IMR-90 (cell line): ENCODE measurements around the gene USP6NL. TPM values are rescaled to one million over a fixed set of nuclear protein-coding genes. Genes with fewer than 3 reads are reported as not detected.

Experiments used
- ATAC-seq: fragments of 200-7000 bp; cut with Tn5 transposase; 2 replicates; pipeline ENCODE4 v1.9.1; 2020; ENCODE audit warnings: low read depth, mild to moderate bottlenecking, moderate library complexity
- BruUV-seq: library from RNA; stranded (reverse); fragments of 400-500 nt; replicated peaks from 2 replicates; lab custom pipeline; 2021; lab: Mats Ljungman, UMichigan
- CTCF ChIA-PET: fragments of 300-600 bp; formaldehyde crosslinking; extraction: SDS; loops from one replicate; lab custom pipeline; 2021; ENCODE audit warnings: antibody characterized with exemption; lab: Yijun Ruan, JAX
- POLR2A ChIA-PET: fragments of 300-600 bp; sonication (Branson Sonifier 250); formaldehyde crosslinking; loops from one replicate; lab custom pipeline; 2022; ENCODE audit warnings: antibody characterized with exemption; ENCODE audit not compliant: unreplicated experiment; lab: Charles Lee
- DNase-seq: peaks from one replicate; pipeline ENCODE4 v3.0.0; 2013
- H2AFZ ChIP-seq: replicated peaks from 2 replicates; pipeline ENCODE3; 2013; ENCODE audit warnings: low read length, mild to moderate bottlenecking; ENCODE audit not compliant: poor library complexity
- H2AK5ac ChIP-seq: 2 replicates; pipeline ENCODE4 v1.6.1; 2013; ENCODE audit warnings: low read depth, low read length, inconsistent platforms
- H2AK9ac ChIP-seq: replicated peaks from 2 replicates; pipeline ENCODE3; 2013; ENCODE audit warnings: mild to moderate bottlenecking, low read depth, low read length, moderate library complexity; ENCODE audit not compliant: poor library complexity
- H2BK120ac ChIP-seq: 2 replicates; pipeline ENCODE4 v1.6.1; 2013; ENCODE audit warnings: low read depth, low read length, inconsistent platforms
- H2BK15ac ChIP-seq: 3 replicates; pipeline ENCODE4 v1.6.1; 2013; ENCODE audit warnings: low read depth, low read length, inconsistent platforms
- H2BK20ac ChIP-seq: 2 replicates; pipeline ENCODE4 v1.6.1; 2013; ENCODE audit warnings: low read depth, mild to moderate bottlenecking, inconsistent platforms, low read length, moderate library complexity
- H2BK5ac ChIP-seq: 2 replicates; pipeline ENCODE4 v1.6.1; 2013; ENCODE audit warnings: mild to moderate bottlenecking, low read depth, low read length, inconsistent platforms; ENCODE audit not compliant: poor library complexity, severe bottlenecking
- H3K14ac ChIP-seq: replicated peaks from 2 replicates; pipeline ENCODE4 v1.6.1; 2013; ENCODE audit warnings: low read depth, low read length, inconsistent platforms
- H3K18ac ChIP-seq: 2 replicates; pipeline ENCODE4 v1.6.1; 2013; ENCODE audit warnings: low read depth, low read length, control low read depth
- H3K23ac ChIP-seq: 2 replicates; pipeline ENCODE4 v1.6.1; 2013; ENCODE audit warnings: low read depth, low read length, inconsistent platforms
- H3K27ac ChIP-seq: 2 replicates; pipeline ENCODE4 v1.5.1; 2013; ENCODE audit warnings: mild to moderate bottlenecking, control low read depth, low read length; ENCODE audit not compliant: insufficient read depth
- H3K27me3 ChIP-seq: 2 replicates; pipeline ENCODE4 v1.6.1; 2013; ENCODE audit warnings: low read length; ENCODE audit not compliant: control insufficient read depth, insufficient read depth
- H3K36me3 ChIP-seq: 2 replicates; pipeline ENCODE4 v1.6.1; 2013; ENCODE audit warnings: low read length, mixed read lengths; ENCODE audit not compliant: control insufficient read depth, insufficient read depth
- H3K4ac ChIP-seq: 2 replicates; pipeline ENCODE4 v1.6.1; 2013; ENCODE audit warnings: low read depth, low read length, inconsistent platforms
- H3K4me1 ChIP-seq: 2 replicates; pipeline ENCODE4 v1.6.1; 2013; ENCODE audit warnings: low read length, mixed read lengths; ENCODE audit not compliant: control insufficient read depth, insufficient read depth
- H3K4me2 ChIP-seq: 2 replicates; pipeline ENCODE4 v1.6.1; 2013; ENCODE audit warnings: low read depth, mild to moderate bottlenecking, control low read depth, low read length, moderate library complexity
- H3K4me3 ChIP-seq: 2 replicates; pipeline ENCODE4 v1.5.1; 2013; ENCODE audit warnings: low read depth, mild to moderate bottlenecking, control low read depth, low read length, moderate library complexity; ENCODE audit not compliant: insufficient read depth
- H3K56ac ChIP-seq: 2 replicates; pipeline ENCODE4 v1.6.1; 2013; ENCODE audit warnings: low read length, inconsistent platforms; ENCODE audit not compliant: insufficient read depth; ENCODE audit errors: extremely low read depth
- H3K79me1 ChIP-seq, 2 experiments: 2 replicates each; pipeline ENCODE4 v1.6.1; 2013; ENCODE audit warnings: low read length in 2 of 2, inconsistent platforms in 1 of 2, low read depth in 1 of 2
- H3K9ac ChIP-seq: 2 replicates; pipeline ENCODE4 v1.6.1; 2013; ENCODE audit warnings: low read depth, low read length, control low read depth
- H3K9me1 ChIP-seq: 2 replicates; pipeline ENCODE4 v1.6.1; 2013; ENCODE audit warnings: low read length, inconsistent platforms; ENCODE audit not compliant: insufficient read depth
- H3K9me3 ChIP-seq: 2 replicates; pipeline ENCODE4 v1.6.1; 2013; ENCODE audit warnings: low read length; ENCODE audit not compliant: control insufficient read depth, insufficient read depth
- H4K20me1 ChIP-seq: 2 replicates; pipeline ENCODE4 v1.6.1; 2013; ENCODE audit warnings: low read length, inconsistent platforms; ENCODE audit not compliant: insufficient read depth
- H4K5ac ChIP-seq: 2 replicates; pipeline ENCODE4 v1.6.1; 2013; ENCODE audit warnings: mild to moderate bottlenecking, low read depth, low read length, control low read depth
- H4K8ac ChIP-seq, 2 experiments: 2 replicates each; pipeline ENCODE4 v1.6.1; 2013; ENCODE audit warnings: low read depth in 2 of 2, low read length in 2 of 2, control low read depth in 1 of 2, inconsistent platforms in 1 of 2
- H4K91ac ChIP-seq: 2 replicates; pipeline ENCODE4 v1.6.1; 2013; ENCODE audit warnings: low read depth, low read length, inconsistent platforms; ENCODE audit not compliant: insufficient read depth
- BHLHE40 ChIP-seq: fragments of 150-350 bp; IDR thresholded peaks from 2 replicates; pipeline ENCODE4 v1.6.1; 2016; ENCODE audit warnings: mild to moderate bottlenecking, low read depth, low read length
- CEBPB ChIP-seq: IDR thresholded peaks from 2 replicates; pipeline ENCODE4 v1.6.1; 2012; ENCODE audit warnings: low read depth, low read length, improper control_type of control experiment
- CHD1 ChIP-seq: IDR thresholded peaks from 2 replicates; pipeline ENCODE4 v1.6.1; 2012; ENCODE audit warnings: low read depth, low read length, improper control_type of control experiment
- FOS ChIP-seq: fragments of 150-350 bp; IDR thresholded peaks from 2 replicates; pipeline ENCODE4 v1.6.1; 2016; ENCODE audit warnings: low read depth, low read length
- MAZ ChIP-seq: IDR thresholded peaks from 2 replicates; pipeline ENCODE4 v1.6.1; 2012; ENCODE audit warnings: low read depth, mild to moderate bottlenecking, low read length, improper control_type of control experiment, moderate library complexity, borderline replicate concordance
- MXI1 ChIP-seq: IDR thresholded peaks from 2 replicates; pipeline ENCODE4 v1.6.1; 2012; ENCODE audit warnings: low read depth, mild to moderate bottlenecking, low read length, moderate library complexity, borderline replicate concordance
- NFE2L2 ChIP-seq: fragments of 150-350 bp; IDR thresholded peaks from 2 replicates; pipeline ENCODE4 v1.6.1; 2016; ENCODE audit warnings: low read depth, mild to moderate bottlenecking, low read length
- POLR2A ChIP-seq: IDR thresholded peaks from 2 replicates; pipeline ENCODE4 v1.6.1; 2012; ENCODE audit warnings: mild to moderate bottlenecking, low read depth, low read length
- RAD21 ChIP-seq: IDR thresholded peaks from 2 replicates; pipeline ENCODE4 v1.6.1; 2012; ENCODE audit warnings: low read length, improper control_type of control experiment
- RCOR1 ChIP-seq: IDR thresholded peaks from 2 replicates; pipeline ENCODE4 v1.6.1; 2012; ENCODE audit warnings: mild to moderate bottlenecking, low read length, improper control_type of control experiment; ENCODE audit not compliant: insufficient replicate concordance
- RFX5 ChIP-seq: IDR thresholded peaks from 2 replicates; pipeline ENCODE4 v1.8.0; 2012; ENCODE audit warnings: low read depth, mild to moderate bottlenecking, low read length, moderate library complexity
- SMC3 ChIP-seq: fragments of 150-350 bp; IDR thresholded peaks from 2 replicates; pipeline ENCODE4 v1.6.1; 2016; ENCODE audit warnings: low read depth, mild to moderate bottlenecking, antibody characterized with exemption, low read length, moderate library complexity
- WGBS, 2 experiments: methylation state at CpG; one replicate each; pipeline versions ENCODE4 v1.1.5 to v1.1.7; 2013; ENCODE audit warnings: missing lambda C conversion rate in 2 of 2; ENCODE audit not compliant: insufficient read length in 1 of 2; ENCODE audit errors: extremely low coverage in 2 of 2; 5-methylcytosine and 5-hydroxymethylcytosine counted together
- dilution Hi-C: fragments of 300-500 bp; cut with HindIII; formaldehyde crosslinking; loops from one replicate; pipeline ENCODE4 v1.14.3; 2018; ENCODE audit warnings: low sequenced_read_pairs; ENCODE audit not compliant: unreplicated experiment
- in situ Hi-C: fragments of 300-500 bp; cut with MboI; formaldehyde crosslinking; loops from 3 replicates; pipeline ENCODE4 v1.14.3; 2019; ENCODE audit warnings: low sequenced_read_pairs, inconsistent platforms, mixed read lengths
- intact Hi-C: fragments of 100-400 bp; cut with micrococcal nuclease; formaldehyde crosslinking; loops from 2 replicates; pipeline ENCODE4 v1.10.0; 2022
- polyA plus RNA-seq, 3 experiments: library from polyadenylated mRNA; depleted of rRNA; stranded (reverse); fragments of >200 nt; gene quantifications; 2 replicates each; pipeline ENCODE4 v1.2.3, GENCODE V29; 2012; ENCODE audit warnings: low replicate concordance in 1 of 3
- total RNA-seq: library from RNA; depleted of rRNA; stranded (reverse); fragments of >200 nt; gene quantifications from 2 replicates; pipeline ENCODE4 v1.2.3, GENCODE V29; 2012
- TF ChIP-seq, protein P1 (sequence below): conservative IDR thresholded peaks from 2 replicates; pipeline ENCODE4 v1.5.1; 2012; ENCODE audit warnings: mild to moderate bottlenecking, low read depth, low read length, improper control_type of control experiment
- TF ChIP-seq, protein P2 (sequence below): fragments of 150-350 bp; IDR thresholded peaks from 2 replicates; pipeline ENCODE4 v1.6.1; 2016; ENCODE audit warnings: low read depth, mild to moderate bottlenecking, low read length, moderate library complexity, borderline replicate concordance
- TF ChIP-seq, protein P3 (sequence below): fragments of 150-350 bp; IDR thresholded peaks from 2 replicates; pipeline ENCODE4 v1.6.1; 2017; ENCODE audit warnings: mild to moderate bottlenecking, antibody characterized with exemption, low read length, low read depth

The USP6NL gene
- total and polyA plus RNA-seq, 2 of the 4 experiments (the other 2 are of a cell fraction): 7.8 to 9.1 TPM

DNA sequence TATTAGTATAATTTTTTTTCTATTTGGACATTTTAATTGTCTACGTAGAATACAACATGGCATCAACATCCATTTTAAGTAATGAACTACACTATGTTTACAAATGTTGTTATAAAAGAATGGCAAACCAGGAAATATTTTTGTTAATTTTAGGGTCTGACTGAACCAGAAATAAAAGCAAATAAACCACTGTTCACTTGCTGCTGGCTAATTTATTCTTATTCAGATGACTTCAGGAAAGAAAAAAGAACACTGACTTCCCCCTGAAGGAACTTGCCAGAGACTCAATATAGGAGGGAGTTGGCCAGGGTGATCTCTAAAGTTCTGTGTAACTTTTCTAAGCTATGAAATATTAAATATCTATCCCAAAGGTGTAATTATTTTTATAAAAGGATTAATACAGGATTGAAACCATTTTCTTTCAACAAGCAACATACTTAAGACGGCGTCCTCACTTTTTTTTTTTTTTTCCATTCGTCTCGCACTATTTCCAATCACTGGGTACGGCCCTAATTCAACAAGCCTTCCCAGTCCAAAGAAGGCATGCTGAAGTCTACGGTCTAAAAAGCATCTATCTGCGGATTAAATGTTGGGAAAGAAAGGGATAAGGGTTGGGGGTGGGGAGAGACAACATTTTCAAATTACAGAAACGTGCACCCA is 1.2 kb downstream of the USP6NL start:
- Histone ChIP-seq H2AK5ac (no peak overlapping the region), H2AK9ac (peak overlapping the region; percentile 38), H3K4me1 (peaks cover 4% of the 10 kb centered on the region), H3K9ac (peak overlapping the region; percentile 79), H3K18ac (no peak overlapping the region), H4K20me1 (peaks cover 7% of the 10 kb centered on the region; the same call in 1 of the 2 replicates), H3K9me1 (no peaks in the 10 kb centered on the region), H3K14ac (peak overlapping the region; percentile 92; the same call in 1 of the 2 replicates), H3K79me1 (peaks cover 17 to 30% of the 10 kb centered on the region in 2 experiments), H2BK120ac (no peak overlapping the region), H3K27me3 (no peaks in the 10 kb centered on the region), H3K4ac (peak overlapping the region; percentile 38), H4K8ac (no peak overlapping the region), H2AFZ (peak overlapping the region; percentile 97), H3K9me3 (no peaks in the 10 kb centered on the region), H4K91ac (no peak overlapping the region), H4K5ac (no peak overlapping the region), H3K23ac (peak overlapping the region; percentile 94), H2BK5ac (no peak overlapping the region), H3K4me3 (peak overlapping the region; percentile 87), H2BK15ac (no peak overlapping the region), H2BK20ac (no peak overlapping the region), H3K4me2 (peak overlapping the region; percentile 95), H3K56ac (peak overlapping the region; percentile 66; the same call in 1 of the 2 replicates), H3K27ac (no peak overlapping the region; the same call in 1 of the 2 replicates), H3K36me3 (no peaks in the 10 kb centered on the region)
- DNase-seq (no peak), ATAC-seq (no peak)
- intact Hi-C loops: loop anchor here (5.0 kb wide), 2 partner anchors 93 to 117 kb away; no protein-coding TSS in a partner anchor
- in situ Hi-C loops: no loop called here
- ChIA-PET CTCF (no interaction called here), POLR2A (no interaction called here)
- no TSS peak for BruUV-seq
- 0% methylated on average over 1 of the region's 9 CpGs; no CpG with 5 or more reads in 1 of the 2 experiments for WGBS, 2 experiments
- dilution Hi-C loops: no loop called here
- no peak for TF ChIP-seq RFX5
- no peak for TF ChIP-seq CEBPB
- no peak for TF ChIP-seq MAZ
- no peak for TF ChIP-seq RAD21
- no peak for TF ChIP-seq SMC3
- TF ChIP-seq, protein P1, sequence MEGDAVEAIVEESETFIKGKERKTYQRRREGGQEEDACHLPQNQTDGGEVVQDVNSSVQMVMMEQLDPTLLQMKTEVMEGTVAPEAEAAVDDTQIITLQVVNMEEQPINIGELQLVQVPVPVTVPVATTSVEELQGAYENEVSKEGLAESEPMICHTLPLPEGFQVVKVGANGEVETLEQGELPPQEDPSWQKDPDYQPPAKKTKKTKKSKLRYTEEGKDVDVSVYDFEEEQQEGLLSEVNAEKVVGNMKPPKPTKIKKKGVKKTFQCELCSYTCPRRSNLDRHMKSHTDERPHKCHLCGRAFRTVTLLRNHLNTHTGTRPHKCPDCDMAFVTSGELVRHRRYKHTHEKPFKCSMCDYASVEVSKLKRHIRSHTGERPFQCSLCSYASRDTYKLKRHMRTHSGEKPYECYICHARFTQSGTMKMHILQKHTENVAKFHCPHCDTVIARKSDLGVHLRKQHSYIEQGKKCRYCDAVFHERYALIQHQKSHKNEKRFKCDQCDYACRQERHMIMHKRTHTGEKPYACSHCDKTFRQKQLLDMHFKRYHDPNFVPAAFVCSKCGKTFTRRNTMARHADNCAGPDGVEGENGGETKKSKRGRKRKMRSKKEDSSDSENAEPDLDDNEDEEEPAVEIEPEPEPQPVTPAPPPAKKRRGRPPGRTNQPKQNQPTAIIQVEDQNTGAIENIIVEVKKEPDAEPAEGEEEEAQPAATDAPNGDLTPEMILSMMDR: no peak
- TF ChIP-seq, protein P2, sequence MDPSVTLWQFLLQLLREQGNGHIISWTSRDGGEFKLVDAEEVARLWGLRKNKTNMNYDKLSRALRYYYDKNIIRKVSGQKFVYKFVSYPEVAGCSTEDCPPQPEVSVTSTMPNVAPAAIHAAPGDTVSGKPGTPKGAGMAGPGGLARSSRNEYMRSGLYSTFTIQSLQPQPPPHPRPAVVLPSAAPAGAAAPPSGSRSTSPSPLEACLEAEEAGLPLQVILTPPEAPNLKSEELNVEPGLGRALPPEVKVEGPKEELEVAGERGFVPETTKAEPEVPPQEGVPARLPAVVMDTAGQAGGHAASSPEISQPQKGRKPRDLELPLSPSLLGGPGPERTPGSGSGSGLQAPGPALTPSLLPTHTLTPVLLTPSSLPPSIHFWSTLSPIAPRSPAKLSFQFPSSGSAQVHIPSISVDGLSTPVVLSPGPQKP: no peak
- TF ChIP-seq, protein P3, sequence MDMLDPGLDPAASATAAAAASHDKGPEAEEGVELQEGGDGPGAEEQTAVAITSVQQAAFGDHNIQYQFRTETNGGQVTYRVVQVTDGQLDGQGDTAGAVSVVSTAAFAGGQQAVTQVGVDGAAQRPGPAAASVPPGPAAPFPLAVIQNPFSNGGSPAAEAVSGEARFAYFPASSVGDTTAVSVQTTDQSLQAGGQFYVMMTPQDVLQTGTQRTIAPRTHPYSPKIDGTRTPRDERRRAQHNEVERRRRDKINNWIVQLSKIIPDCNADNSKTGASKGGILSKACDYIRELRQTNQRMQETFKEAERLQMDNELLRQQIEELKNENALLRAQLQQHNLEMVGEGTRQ: no peak
- TF ChIP-seq MXI1: no peak
- TF ChIP-seq RCOR1: no peak
- no peak for TF ChIP-seq POLR2A
- TF ChIP-seq CHD1: no peak
- TF ChIP-seq NFE2L2: no peak
- TF ChIP-seq FOS: no peak
- no peak for TF ChIP-seq BHLHE40
